Endothelial cell of umbilical vein (primary cell): Measurements from ENCODE around the gene KCNMA1. TPM values are rescaled to one million over a fixed set of nuclear protein-coding genes. Genes with fewer than 3 reads are reported as not detected.

ENCODE experiments used
- BruUV-seq: library from RNA; stranded (reverse); fragments of 400-500 nt; replicated peaks from 2 replicates; lab custom pipeline; 2021; lab: Mats Ljungman, UMichigan
- CTCF ChIA-PET: fragments of 300-600, 350-600 bp; sonication (Branson Sonifier 250); formaldehyde crosslinking; loops from one replicate; lab custom pipeline; 2021; ENCODE audit warnings: antibody characterized with exemption, inconsistent platforms; lab: Charles Lee
- POLR2A ChIA-PET: fragments of 300-600, 350-600 bp; sonication (Branson Sonifier 250); formaldehyde crosslinking; loops from one replicate; lab custom pipeline; 2021; ENCODE audit warnings: antibody characterized with exemption, inconsistent platforms; lab: Charles Lee
- DNase-seq: peaks from one replicate; pipeline ENCODE4 v3.0.0-alpha.2; 2011; ENCODE audit warnings: low read depth, low spot score
- FAIRE-seq: peaks from 2 replicates; lab custom pipeline; 2011; peaks lifted over from hg19 to GRCh38; lab: Jason Lieb, UNC
- H2AFZ ChIP-seq: 2 replicates; pipeline ENCODE4 v1.6.0; 2012; ENCODE audit warnings: low read depth, low read length, control low read depth, inconsistent platforms
- H3K27ac ChIP-seq: 2 replicates; pipeline ENCODE4 v1.5.1; 2011; ENCODE audit warnings: low read depth, mild to moderate bottlenecking, control low read depth, low read length, moderate library complexity; ENCODE audit not compliant: insufficient read depth
- H3K27me3 ChIP-seq, 2 experiments: 2 replicates each; pipeline versions ENCODE4 v1.6.0 to v1.6.1; 2011; ENCODE audit warnings: low read length in 2 of 2, mixed read lengths in 1 of 2; ENCODE audit not compliant: control insufficient read depth in 2 of 2, insufficient read depth in 2 of 2
- H3K36me3 ChIP-seq, 2 experiments: 2 replicates in 1 of 2; 3 replicates in 1 of 2; pipeline ENCODE4 v1.5.1; 2011; ENCODE audit warnings: low read length in 2 of 2, mild to moderate bottlenecking in 1 of 2, moderate library complexity in 1 of 2; ENCODE audit not compliant: control insufficient read depth in 2 of 2, insufficient read depth in 2 of 2; ENCODE audit errors: extremely low read depth in 1 of 2
- H3K4me1 ChIP-seq: 3 replicates; pipeline ENCODE4 v1.5.1; 2011; ENCODE audit warnings: mild to moderate bottlenecking, low read length; ENCODE audit not compliant: control insufficient read depth, insufficient read depth; ENCODE audit errors: extremely low read depth
- H3K4me2 ChIP-seq: 2 replicates; pipeline ENCODE4 v1.6.1; 2011; ENCODE audit warnings: low read length, control low read depth, mixed read lengths; ENCODE audit not compliant: insufficient read depth
- H3K4me3 ChIP-seq, 3 experiments: fragments of 200-600 bp in 1 of 3; sonication (generic), shearing (Covaris generic) in 1 of 3; replicated peaks in 1 of 3; 2 replicates each; pipeline ENCODE4 v1.5.1; 2011 to 2016; ENCODE audit warnings: control low read depth in 3 of 3, low read length in 3 of 3, mild to moderate bottlenecking in 2 of 3, inconsistent platforms in 1 of 3, low read depth in 1 of 3, moderate library complexity in 1 of 3; ENCODE audit not compliant: insufficient read depth in 1 of 3
- H3K79me2 ChIP-seq: 2 replicates; pipeline ENCODE4 v1.6.0; 2012; ENCODE audit warnings: low read length, inconsistent platforms; ENCODE audit not compliant: control insufficient read depth, insufficient read depth
- H3K9ac ChIP-seq: replicated peaks from 2 replicates; pipeline ENCODE3; 2011; ENCODE audit warnings: low read length, control low read depth; ENCODE audit not compliant: insufficient read depth; ENCODE audit errors: extremely low read depth
- H3K9me1 ChIP-seq: replicated peaks from 3 replicates; pipeline ENCODE4 v1.6.0; 2011; ENCODE audit warnings: mild to moderate bottlenecking, low read length; ENCODE audit not compliant: control insufficient read depth, insufficient read depth; ENCODE audit errors: extremely low read depth
- H3K9me3 ChIP-seq: replicated peaks from 2 replicates; pipeline ENCODE4 v1.5.1; 2012; ENCODE audit warnings: low read length, inconsistent platforms; ENCODE audit not compliant: control insufficient read depth, insufficient read depth
- H4K20me1 ChIP-seq: replicated peaks from 2 replicates; pipeline ENCODE3; 2011; ENCODE audit warnings: mild to moderate bottlenecking, low read length; ENCODE audit not compliant: control insufficient read depth, insufficient read depth; ENCODE audit errors: extremely low read depth
- CTCF ChIP-seq, 2 donors: IDR thresholded peaks; 1 replicate in 1 of 2; 2 replicates in 1 of 2; pipeline ENCODE4 v1.5.1; 2011; ENCODE audit warnings: low read length in 2 of 2, mild to moderate bottlenecking in 2 of 2, moderate library complexity in 2 of 2, control low read depth in 1 of 2, inconsistent platforms in 1 of 2, low read depth in 1 of 2; ENCODE audit not compliant: insufficient read depth in 1 of 2; ENCODE audit errors: extremely low read depth in 1 of 2
- EZH2 ChIP-seq: IDR thresholded peaks from 2 replicates; pipeline ENCODE4 v1.6.1; 2012; ENCODE audit warnings: borderline replicate concordance, low read depth, mild to moderate bottlenecking, moderate library complexity, low read length, inconsistent platforms; ENCODE audit not compliant: severe bottlenecking
- FOS ChIP-seq: IDR thresholded peaks from 2 replicates; pipeline ENCODE4 v1.6.1; 2011; ENCODE audit warnings: mild to moderate bottlenecking, low read length, moderate library complexity, borderline replicate concordance; ENCODE audit not compliant: insufficient read depth
- GATA2 ChIP-seq: IDR thresholded peaks from 2 replicates; pipeline ENCODE4 v1.7.0; 2011; ENCODE audit warnings: low read depth, mild to moderate bottlenecking, moderate library complexity, mixed read lengths, low read length; ENCODE audit not compliant: insufficient read length, insufficient read depth
- JUN ChIP-seq: IDR thresholded peaks from 2 replicates; pipeline ENCODE4 v1.6.1; 2011; ENCODE audit warnings: borderline replicate concordance, low read depth; ENCODE audit not compliant: insufficient read length, insufficient read depth
- MAX ChIP-seq: IDR thresholded peaks from 2 replicates; pipeline ENCODE4 v1.6.1; 2011; ENCODE audit not compliant: insufficient read depth, insufficient read length
- MYC ChIP-seq: IDR thresholded peaks from one replicate; pipeline ENCODE4 v1.6.1; 2011; ENCODE audit warnings: mild to moderate bottlenecking, low read depth, low read length
- POLR2A ChIP-seq: IDR thresholded peaks from 2 replicates; pipeline ENCODE4 v1.6.1; 2012; ENCODE audit warnings: low read depth, mild to moderate bottlenecking, control low read depth, low read length
- POLR2AphosphoS5 ChIP-seq: IDR thresholded peaks from 2 replicates; pipeline ENCODE4 v1.6.1; 2012; ENCODE audit warnings: low read depth, mild to moderate bottlenecking, control low read depth, low read length, moderate library complexity; ENCODE audit not compliant: insufficient read depth
- dilution Hi-C: fragments of 300-500 bp; cut with MboI; formaldehyde crosslinking; loops from one replicate; pipeline ENCODE4 v1.15.0; 2019; ENCODE audit warnings: low sequenced_read_pairs; ENCODE audit not compliant: extremely low pct_ligation_motif_present
- intact Hi-C: fragments of 100-400 bp; cut with micrococcal nuclease; formaldehyde crosslinking; loops from one replicate; pipeline ENCODE4 v1.10.0; 2022
- polyA plus RNA-seq, 4 experiments: library from polyadenylated mRNA; depleted of rRNA in 3 of 4; stranded (reverse) in 3 of 4; unstranded in 1 of 4; fragments of >200 nt; gene quantifications; 2 replicates each; pipeline versions ENCODE4 v1.2.1 to v1.2.3, GENCODE V29; 2011 to 2012; ENCODE audit warnings: missing spikeins in 1 of 4
- total RNA-seq: library from RNA; stranded (reverse); gene quantifications from 2 replicates; pipeline ENCODE4 v1.2.3, GENCODE V29; 2021

Gene KCNMA1
- total and polyA plus RNA-seq, 2 donors (not counting 3 experiments of a cell fraction or from before 2014, with no cell fraction given), result 0.10 to 0.82 TPM

GRCh38 chr10:77185696-77186095, 451.9 kb downstream of the KCNMA1 start:
- no TSS peak for BruUV-seq
- Histone ChIP-seq H3K36me3 (no peaks in the 10 kb centered on the region), H3K79me2 (no peaks in the 10 kb centered on the region), H3K4me2 (no peak overlapping the region), H3K27ac (no peak overlapping the region), H3K4me3 (no peak overlapping the region), H3K27me3 (peaks cover 5 to 6% of the 10 kb centered on the region in 2 experiments), H3K4me1 (no peaks in the 10 kb centered on the region), H3K9ac (no peak overlapping the region), H3K9me3 (no peaks in the 10 kb centered on the region), H2AFZ (no peak overlapping the region), H4K20me1 (no peaks in the 10 kb centered on the region), H3K9me1 (no peaks in the 10 kb centered on the region)
- CTCF ChIA-PET, result interaction anchor here (0.8 to 1.0 kb wide), 2 partner anchors 12 to 526 kb away, joined by 3 read pairs; no protein-coding TSS in a partner anchor
- DNase-seq (no peak), FAIRE-seq (no peak)
- POLR2A ChIA-PET, result no interaction called here
- intact Hi-C loops (no loop called here), dilution Hi-C loops (no loop called here)
- TF ChIP-seq GATA2, result no peak

- Histone ChIP-seq H3K4me3 (no peak overlapping the region), H3K27ac (no peak overlapping the region), H3K4me2 (no peak overlapping the region), H3K9me1 (no peaks in the 10 kb centered on the region), H2AFZ (no peak overlapping the region), H3K27me3 (peaks cover 0 to 6% of the 10 kb centered on the region in 2 experiments), H3K4me1 (peaks cover 12% of the 10 kb centered on the region), H3K9ac (no peak overlapping the region), H4K20me1 (no peaks in the 10 kb centered on the region), H3K9me3 (no peaks in the 10 kb centered on the region), H3K36me3 (no peaks in the 10 kb centered on the region), H3K79me2 (no peaks in the 10 kb centered on the region)
- no peak for TF ChIP-seq POLR2A
- TF ChIP-seq JUN, result no peak
- no peak for TF ChIP-seq FOS
- no peak for TF ChIP-seq MYC
- no peak for TF ChIP-seq GATA2
- TF ChIP-seq CTCF (IDR thresholded peaks at IDR 0.05; ENCODE audit: extremely low read depth in 1 of 2, insufficient read depth in 1 of 2, low read depth in 1 of 2, low read length in 2 of 2), result no peak
- no peak for TF ChIP-seq POLR2AphosphoS5
- TF ChIP-seq EZH2, result no peak
- TF ChIP-seq MAX, result no peak
- ChIA-PET CTCF (interaction anchor here (1.9 kb wide), 1 partner anchor 459 kb away, joined by 4 read pairs; no protein-coding TSS in a partner anchor), POLR2A (no interaction called here)
- intact Hi-C loops, result no loop called here
- dilution Hi-C loops, result no loop called here
- DNase-seq, result no peak
- BruUV-seq, result no TSS peak
- no peak for FAIRE-seq
Observed at GRCh38 chr10:77182803-77183202, 454.8 kb downstream of the KCNMA1 start.
